ENCODE measurements around the gene EPHB4.
"Not testable (repeated sequence)": the region's sequence is repeated elsewhere in the genome, so short reads cannot be mapped to it uniquely, and the experiment has no call there.

Gene EPHB4

DNA sequence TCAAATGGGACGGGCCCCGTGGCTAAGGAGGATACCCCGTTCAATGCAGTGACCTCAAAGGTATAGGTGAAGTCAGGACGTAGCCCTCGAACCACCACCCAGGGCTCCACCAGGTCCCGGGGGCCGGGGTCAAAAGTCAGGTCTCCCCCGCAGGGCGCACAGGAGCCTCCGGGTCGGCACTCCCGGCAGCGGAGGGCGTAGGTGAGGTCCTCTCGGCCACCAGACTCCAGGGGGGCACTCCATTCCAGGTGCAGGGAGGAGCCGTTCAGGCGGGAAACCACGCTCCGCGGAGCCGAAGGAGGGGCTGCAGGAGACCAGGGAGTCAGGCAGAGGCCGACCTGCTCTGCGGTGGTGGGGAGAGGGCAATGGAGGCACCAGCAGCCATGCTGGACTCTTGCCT, 7.7 kb downstream of the EPHB4 start:
- DNase-seq, result no peak

- DNase-seq, result no peak
Observed at GRCh38 chr7:100818825-100819224, 8.5 kb downstream of the EPHB4 start.

GRCh38 chr7:100818366-100818765, 9.0 kb downstream of the EPHB4 start:
- no peak for DNase-seq

- DNase-seq, result no peak
Observed at GRCh38 chr7:100817097-100817496, 10.2 kb downstream of the EPHB4 start.

DNA sequence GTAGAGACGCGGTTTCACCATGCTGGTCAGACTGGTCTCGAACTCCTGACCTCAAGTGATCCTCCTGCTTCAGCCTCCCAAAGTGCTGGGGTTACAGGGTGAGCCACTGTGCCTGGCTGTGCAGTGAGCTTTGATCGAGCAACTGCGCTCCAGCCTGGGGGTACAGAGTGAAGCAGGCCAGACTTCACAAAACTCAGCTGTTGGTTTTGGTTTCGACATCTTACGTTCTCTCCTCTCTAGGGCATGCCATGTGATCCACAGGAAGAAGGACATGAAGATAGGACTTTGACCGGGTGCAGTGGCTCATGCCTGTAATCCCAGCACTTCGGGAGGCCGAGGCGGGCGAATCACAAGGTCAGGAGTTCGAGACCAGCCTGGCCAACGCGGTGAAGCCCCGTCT, 10.8 kb downstream of the EPHB4 start:
- not testable (repeated sequence) for DNase-seq

GRCh38 chr7:100812729-100813128, 14.6 kb downstream of the EPHB4 start:
- no peak for DNase-seq

GRCh38 chr7:100811480-100811879, 15.8 kb downstream of the EPHB4 start:
- DNase-seq, result no peak

- no peak for DNase-seq
Observed at GRCh38 chr7:100808354-100808875, 18.9 kb downstream of the EPHB4 start.

- DNase-seq, result not testable (repeated sequence)
Observed at GRCh38 chr7:100806883-100807282, 20.4 kb downstream of the EPHB4 start.

GRCh38 chr7:100806276-100806675, 21.0 kb downstream of the EPHB4 start:
- no peak for DNase-seq

DNA sequence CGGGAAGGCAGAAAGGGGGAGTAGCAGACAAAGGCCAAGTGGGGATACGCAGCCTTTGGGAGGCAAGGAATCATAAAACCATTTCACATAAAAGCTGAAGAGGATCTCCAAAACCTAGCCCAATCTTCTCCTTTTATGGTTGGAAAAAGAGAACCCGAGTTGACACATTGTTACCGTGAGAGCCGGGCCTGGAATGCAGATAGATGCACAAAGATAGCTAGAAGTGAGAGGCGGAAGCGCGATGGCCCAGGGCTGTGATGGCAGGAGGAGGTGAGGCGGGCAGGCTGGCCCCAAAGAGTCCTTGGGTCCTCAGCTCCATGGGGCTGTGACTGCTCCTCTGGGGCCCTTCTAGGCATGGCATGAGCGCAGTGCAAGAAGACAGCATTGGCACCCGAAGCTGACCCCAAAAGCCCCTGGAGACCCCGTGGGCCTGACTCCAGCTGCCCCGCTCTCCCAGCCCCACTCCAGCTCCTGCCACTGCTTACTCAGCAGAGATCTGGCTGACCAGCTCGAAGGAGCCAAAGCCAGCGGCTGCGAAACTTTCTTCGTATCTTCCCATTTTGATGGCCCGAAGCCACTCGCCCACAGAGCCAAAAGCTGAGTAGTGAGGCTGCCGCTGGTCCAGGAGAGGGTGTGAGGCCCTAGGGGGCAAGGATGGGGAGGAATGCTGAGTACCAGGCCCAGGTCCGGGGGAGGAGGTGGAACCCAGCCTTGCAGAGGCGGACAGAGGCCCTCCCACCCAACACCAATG, 22.5 kb downstream of the EPHB4 start:
- DNase-seq, result no peak

DNA sequence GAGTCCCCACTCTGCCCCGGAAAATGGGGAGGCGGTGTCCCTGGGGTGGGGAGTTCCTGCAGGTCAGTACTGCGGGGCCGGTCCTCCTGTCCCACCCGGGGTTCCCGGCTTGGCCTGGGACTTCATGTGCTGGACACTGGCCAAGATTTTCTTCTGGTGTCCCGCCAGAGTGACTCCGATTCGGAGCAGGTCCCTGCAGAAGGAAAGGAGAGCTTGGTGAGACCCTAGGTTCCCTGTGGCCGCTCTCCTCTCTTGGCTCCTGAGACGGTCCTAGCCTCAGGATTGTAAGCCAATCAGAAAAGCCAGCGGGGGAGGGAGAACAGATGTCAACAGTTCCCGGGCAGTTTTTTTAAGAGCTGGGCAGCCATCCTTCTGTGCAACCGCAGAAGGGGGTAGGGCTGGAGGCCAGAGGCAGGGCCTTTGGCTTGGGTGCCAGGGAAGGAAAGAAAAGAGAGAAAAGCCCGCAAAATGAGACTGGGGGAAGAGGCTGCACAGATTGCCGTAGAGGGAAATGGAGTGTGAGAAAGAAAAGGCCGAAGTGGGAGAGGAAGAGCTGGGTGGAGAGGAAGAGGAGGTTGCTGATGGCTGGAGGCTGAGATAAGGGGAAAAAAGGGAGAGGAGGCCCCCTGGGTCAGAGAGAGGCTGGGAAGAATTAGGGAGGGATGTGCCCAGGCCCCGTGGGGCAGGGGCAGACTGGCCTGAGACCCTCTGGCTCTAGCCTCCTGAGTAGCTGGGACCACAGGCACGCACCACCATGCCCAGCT, 23.7 kb downstream of the EPHB4 start:
- DNase-seq, result no peak

- DNase-seq, result no peak
Observed at GRCh38 chr7:100802951-100803350, 24.4 kb downstream of the EPHB4 start.

- no peak for DNase-seq
Observed at GRCh38 chr7:100801833-100802568, 25.3 kb downstream of the EPHB4 start.

DNA sequence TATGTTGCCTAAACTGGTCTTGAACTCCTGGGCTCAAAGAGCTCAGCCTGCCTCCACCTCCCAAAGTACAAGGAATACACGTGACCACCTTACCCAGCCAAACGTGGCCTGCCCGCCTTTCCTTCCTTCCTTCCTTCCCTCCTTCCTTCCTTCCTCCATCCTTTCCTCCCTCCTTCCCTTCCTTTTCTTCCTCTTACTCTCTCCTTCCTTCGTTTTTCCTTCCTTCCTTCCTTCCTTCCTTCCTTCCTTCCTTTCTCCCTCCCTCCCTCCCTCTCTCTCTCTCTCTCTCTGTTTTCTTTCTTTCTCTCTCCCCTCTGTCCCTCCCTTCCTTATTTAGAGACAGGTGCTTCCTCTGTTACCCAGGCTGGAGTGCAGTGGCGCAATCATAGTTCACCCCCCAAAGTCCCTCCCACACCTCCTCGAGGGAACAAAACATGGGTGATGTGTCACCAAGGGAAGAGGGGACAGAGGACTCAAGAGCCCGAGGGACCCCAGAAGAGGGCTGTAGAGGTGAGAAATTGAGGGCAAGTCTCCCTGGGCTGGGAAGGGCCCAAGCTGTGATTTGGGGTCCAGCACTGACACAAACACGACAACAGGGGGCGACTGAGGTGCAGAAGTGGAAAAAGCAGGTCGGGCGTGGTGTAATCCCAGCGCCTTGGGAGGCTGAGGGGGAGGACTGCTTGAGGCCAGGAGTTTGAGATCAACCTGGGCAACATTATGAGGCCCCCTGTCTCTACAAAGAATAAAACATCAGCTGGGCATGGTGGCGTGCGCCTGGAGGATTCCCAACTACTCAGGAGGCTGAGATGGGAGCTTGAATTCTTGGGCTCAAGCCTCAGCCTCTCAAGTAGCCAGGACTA, 28.1 kb downstream of the EPHB4 start:
- no peak for DNase-seq

DNA sequence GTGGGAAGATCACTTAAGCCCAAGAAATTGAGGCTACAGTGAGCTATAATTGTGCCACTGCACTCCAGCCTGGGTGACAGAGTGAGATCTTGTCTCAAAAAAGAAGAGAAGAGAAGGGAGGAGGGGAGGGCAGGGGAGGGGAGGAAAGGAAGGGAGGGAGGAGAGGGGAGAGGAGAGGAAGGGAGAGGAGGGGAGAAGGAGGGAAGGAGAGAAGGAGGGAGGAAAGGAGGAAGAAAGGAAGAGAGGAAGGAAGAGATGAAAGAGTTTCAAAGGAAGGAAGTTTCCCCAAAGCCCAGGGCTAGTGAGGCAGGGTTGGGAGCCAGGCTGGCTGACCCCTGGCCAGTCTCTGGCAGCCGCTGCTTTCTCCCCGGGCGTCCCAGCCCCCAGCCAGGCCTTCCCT, 32.6 kb downstream of the EPHB4 start:
- DNase-seq, result no peak

DNA sequence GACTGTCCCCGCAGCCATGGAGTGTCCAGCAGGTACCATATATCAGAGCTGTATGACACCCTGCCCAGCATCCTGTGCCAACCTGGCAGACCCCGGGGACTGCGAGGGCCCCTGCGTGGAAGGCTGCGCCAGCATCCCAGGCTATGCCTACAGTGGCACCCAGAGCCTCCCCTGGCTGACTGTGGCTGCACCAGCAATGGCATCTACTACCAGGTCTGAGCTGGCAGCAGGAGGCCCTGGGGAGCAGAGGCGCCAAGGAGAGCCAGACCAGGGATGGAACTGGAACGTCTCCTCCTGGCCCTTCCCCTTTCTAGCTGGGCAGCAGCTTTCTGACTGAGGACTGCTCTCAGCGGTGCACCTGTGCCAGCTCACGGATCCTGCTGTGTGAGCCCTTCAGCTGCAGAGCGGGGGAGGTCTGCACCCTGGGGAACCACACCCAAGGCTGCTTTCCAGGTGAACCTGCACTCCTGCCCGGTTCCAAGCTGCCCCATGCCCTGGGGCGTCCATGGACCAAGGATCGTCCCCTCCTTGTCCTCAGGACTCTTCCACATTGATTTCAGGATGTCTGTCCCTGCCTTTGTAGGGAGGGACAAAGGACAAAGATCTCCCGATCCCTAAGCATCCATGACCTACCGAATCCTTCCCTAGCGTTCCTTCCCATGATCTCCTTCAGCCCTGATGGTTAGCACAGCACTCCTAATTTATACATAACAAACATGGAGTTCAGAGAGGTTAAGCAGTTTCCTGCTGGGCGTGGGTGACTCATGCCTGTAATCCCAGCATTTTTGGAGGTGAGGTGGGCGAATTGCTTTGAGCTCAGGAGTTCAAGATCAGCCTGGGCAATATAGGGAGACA, 33.3 kb downstream of the EPHB4 start:
- no peak for DNase-seq

GRCh38 chr7:100791881-100792666, 35.2 kb downstream of the EPHB4 start:
- no peak for DNase-seq

DNA sequence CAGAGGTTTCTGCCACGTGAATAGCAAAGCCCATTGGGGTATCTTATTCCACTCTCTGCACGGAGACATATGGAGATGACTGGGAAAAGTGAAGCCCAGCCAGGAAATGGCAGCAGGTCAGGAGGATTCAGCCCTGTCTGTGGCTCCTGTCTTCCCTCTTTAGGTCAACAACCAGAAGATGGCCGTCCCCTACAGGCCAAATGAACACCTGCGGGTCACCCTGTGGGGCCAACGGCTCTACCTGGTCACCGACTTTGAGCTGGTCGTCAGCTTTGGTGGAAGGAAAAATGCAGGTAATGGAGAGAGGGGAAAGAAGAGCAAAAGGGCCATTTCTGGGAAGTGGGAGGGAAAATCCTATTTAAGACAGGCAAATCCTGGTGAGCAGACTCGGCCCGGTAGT, 38.3 kb downstream of the EPHB4 start:
- DNase-seq, result no peak

GRCh38 chr7:100786323-100786722, 41.0 kb downstream of the EPHB4 start:
- DNase-seq, result no peak

- no peak for DNase-seq
Observed at GRCh38 chr7:100785878-100786277, 41.4 kb downstream of the EPHB4 start.

Measured in KG1 (cell line).